ENCODE results near the gene TMEM187. TPM values are rescaled to one million over a fixed set of nuclear protein-coding genes. Genes with fewer than 3 reads are reported as not detected.

TMEM187 gene
- total and polyA plus RNA-seq, 2 donors (not counting 1 experiment from before 2014, with no cell fraction given) = 5.5 to 6.4 TPM

- POLR2A ChIA-PET = interaction anchor here (0.5 kb wide), 1 partner anchor 387 kb away, joined by 7 read pairs; no protein-coding TSS in a partner anchor
- Mint-ChIP-seq H3K4me3 (no peak overlapping the region), H3K4me1 (no peaks in the 10 kb centered on the region), H3K27me3 (no peaks in the 10 kb centered on the region), H3K27ac (no peak overlapping the region), H3K9me3 (ENCODE audit: insufficient read depth) (no peaks in the 10 kb centered on the region)
- Histone ChIP-seq H3K9me3 (ENCODE audit: control extremely low read depth in 1 of 3, control insufficient read depth in 2 of 3, insufficient read depth in 1 of 3, low read length in 2 of 3) (no peaks in the 10 kb centered on the region), H3K27ac (ENCODE audit: low read length in 2 of 2) (no peak overlapping the region), H3K4me1 (ENCODE audit: control insufficient read depth in 2 of 2, insufficient read depth in 2 of 2, low read length in 2 of 2) (no peaks in the 10 kb centered on the region), H3K27me3 (replicated peaks in 1 of 4; ENCODE audit: control extremely low read depth in 1 of 4, control insufficient read depth in 3 of 4, insufficient read depth in 4 of 4, low read length in 3 of 4) (no peaks in the 10 kb centered on the region), H3K4me3 (ENCODE audit: control extremely low read depth in 1 of 5, extremely low read depth in 1 of 5, insufficient read depth in 1 of 5, low read depth in 2 of 5, low read length in 4 of 5) (no peak overlapping the region), H3K79me2 (ENCODE audit: control insufficient read depth, insufficient read depth, low read length) (peaks cover 11% of the 10 kb centered on the region), H3K36me3 (replicated peaks in 1 of 2; ENCODE audit: control extremely low read depth in 1 of 2, control insufficient read depth in 1 of 2, extremely low read depth in 1 of 2, insufficient read depth in 2 of 2, low read length in 1 of 2) (peaks cover 0 to 37% of the 10 kb centered on the region in 2 experiments), H3K4me2 (replicated peaks; ENCODE audit: low read depth, low read length, poor library complexity, severe bottlenecking) (no peak overlapping the region), H3K9ac (ENCODE audit: low read length) (no peak overlapping the region), H4K20me1 (ENCODE audit: control insufficient read depth, insufficient read depth, low read length, poor library complexity, severe bottlenecking) (peaks cover 13% of the 10 kb centered on the region), H2AFZ (ENCODE audit: insufficient read depth, low read depth, low read length, poor library complexity, severe bottlenecking) (no peak overlapping the region)
- ATAC-seq (ENCODE audit: low read depth) (no peak), DNase-seq (no peak)
- CTCF ChIA-PET = no interaction called here
- TF ChIP-seq CTCF (IDR thresholded peaks at IDR 0.05) = no peak
- TF ChIP-seq EZH2 (IDR thresholded peaks at IDR 0.05; ENCODE audit: borderline replicate concordance, insufficient read depth, low read depth, low read length, poor library complexity, severe bottlenecking) = no peak
- intact Hi-C loops (cut with micrococcal nuclease) = no loop called here
- 100% methylated on average over 1 of the region's 1 CpG for WGBS (ENCODE audit: insufficient coverage)
Measured at GRCh38 chrX:154027986-154028385, 55.4 kb downstream of the TMEM187 start.

- no peaks in the 10 kb centered on the region for H3K4me1 Mint-ChIP-seq
- intact Hi-C loops (cut with micrococcal nuclease) = no loop called here
- H3K4me1 ChIP-seq (ENCODE audit: control insufficient read depth in 2 of 2, insufficient read depth in 2 of 2, low read length in 2 of 2) = no peaks in the 10 kb centered on the region
- no peaks in the 10 kb centered on the region for H3K27me3 Mint-ChIP-seq
- H3K4me3 Mint-ChIP-seq = no peak overlapping the region
- H3K4me2 ChIP-seq (replicated peaks; ENCODE audit: low read depth, low read length, poor library complexity, severe bottlenecking) = no peak overlapping the region
- 98% methylated on average over 7 of the region's 13 CpGs for WGBS (ENCODE audit: insufficient coverage)
- no peak overlapping the region for H2AFZ ChIP-seq (ENCODE audit: insufficient read depth, low read depth, low read length, poor library complexity, severe bottlenecking)
- no peaks in the 10 kb centered on the region for H3K9me3 Mint-ChIP-seq (ENCODE audit: insufficient read depth)
- CTCF ChIA-PET = interaction anchor here (0.6 kb wide), 1 partner anchor 71 kb away, joined by 3 read pairs; no protein-coding TSS in a partner anchor
- H3K9ac ChIP-seq (ENCODE audit: low read length) = no peak overlapping the region
- no peak for DNase-seq
- ATAC-seq (ENCODE audit: low read depth) = no peak
- TF ChIP-seq CTCF (IDR thresholded peaks at IDR 0.05) = no peak
- POLR2A ChIA-PET = interaction anchor here (0.5 kb wide), 1 partner anchor 386 kb away, joined by 7 read pairs; no protein-coding TSS in a partner anchor
- peaks cover 17% of the 10 kb centered on the region for H3K79me2 ChIP-seq (ENCODE audit: control insufficient read depth, insufficient read depth, low read length)
- H3K4me3 ChIP-seq (ENCODE audit: control extremely low read depth in 1 of 5, extremely low read depth in 1 of 5, insufficient read depth in 1 of 5, low read depth in 2 of 5, low read length in 4 of 5) = no peak overlapping the region
- peaks cover 0 to 37% of the 10 kb centered on the region in 2 experiments for H3K36me3 ChIP-seq (replicated peaks in 1 of 2; ENCODE audit: control extremely low read depth in 1 of 2, control insufficient read depth in 1 of 2, extremely low read depth in 1 of 2, insufficient read depth in 2 of 2, low read length in 1 of 2)
- H3K27ac ChIP-seq (ENCODE audit: low read length in 2 of 2) = no peak overlapping the region
- peaks cover 20% of the 10 kb centered on the region for H4K20me1 ChIP-seq (ENCODE audit: control insufficient read depth, insufficient read depth, low read length, poor library complexity, severe bottlenecking)
- H3K9me3 ChIP-seq (ENCODE audit: control extremely low read depth in 1 of 3, control insufficient read depth in 2 of 3, insufficient read depth in 1 of 3, low read length in 2 of 3) = no peaks in the 10 kb centered on the region
- H3K27me3 ChIP-seq (replicated peaks in 1 of 4; ENCODE audit: control extremely low read depth in 1 of 4, control insufficient read depth in 3 of 4, insufficient read depth in 4 of 4, low read length in 3 of 4) = no peaks in the 10 kb centered on the region
- no peak overlapping the region for H3K27ac Mint-ChIP-seq
Measured at GRCh38 chrX:154028502-154029184, 56.1 kb downstream of the TMEM187 start.
